Mammary epithelial cell (primary cell): ENCODE data around the gene GP9.

Experiments used
- CTCF ChIP-seq, 2 donors: IDR thresholded peaks in 1 of 2; conservative IDR thresholded peaks in 1 of 2; 2 replicates each; pipeline ENCODE4 v1.5.1; 2011 to 2012; ENCODE audit warnings: inconsistent platforms in 2 of 2, low read length in 2 of 2, mild to moderate bottlenecking in 2 of 2, control low read depth in 1 of 2, low read depth in 1 of 2; ENCODE audit not compliant: insufficient read depth in 1 of 2; ENCODE audit errors: extremely low read depth in 1 of 2
- EZH2 ChIP-seq: IDR thresholded peaks from 2 replicates; pipeline ENCODE4 v1.6.1; 2012; ENCODE audit warnings: low read length, inconsistent platforms, borderline replicate concordance

DNA sequence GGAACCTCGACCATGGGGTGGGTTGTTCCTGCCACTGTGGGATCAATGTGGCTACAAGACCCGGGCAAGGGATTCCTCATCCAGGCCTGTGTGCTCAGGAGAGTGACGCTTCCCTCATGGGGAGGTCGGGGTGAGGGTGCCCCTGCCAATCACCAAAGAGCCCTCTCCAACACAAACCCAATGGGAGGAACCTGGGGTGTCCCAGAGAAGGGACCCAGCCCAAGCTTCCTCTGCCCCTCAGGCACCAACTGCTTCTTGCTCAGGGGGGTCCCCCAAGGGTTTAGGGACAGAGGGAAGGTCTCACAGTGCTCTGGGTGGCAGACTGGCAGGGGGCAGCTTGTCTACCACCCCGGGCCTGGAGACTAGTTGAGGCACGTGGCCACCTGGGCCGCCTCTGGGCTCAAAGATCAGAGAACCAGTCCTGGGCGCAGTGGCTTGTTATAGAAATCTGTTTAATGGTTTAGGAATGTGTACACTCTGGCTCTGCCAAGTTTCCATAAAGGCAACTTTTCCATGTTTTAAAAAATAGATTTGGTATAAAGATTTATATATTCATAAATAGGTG is 26.6 kb downstream of the GP9 start:
- TF ChIP-seq CTCF (conservative IDR thresholded peaks at IDR 0.05 in 1 of 2, IDR thresholded peaks at IDR 0.05 in 1 of 2; ENCODE audit: extremely low read depth in 1 of 2, insufficient read depth in 1 of 2, low read depth in 1 of 2, low read length in 2 of 2) (no peak), EZH2 (no peak)
